Activated effector memory CD4-positive, alpha-beta T cell treated with Interleukin-2 at 50 U/mL for 16 hours (primary cell): ENCODE results near the gene F2R.
"Not testable (repeated sequence)": the region's sequence is repeated elsewhere in the genome, so short reads cannot be mapped to it uniquely, and the experiment has no call there.

Experiments used
- DNase-seq: peaks from one replicate; pipeline ENCODE4 v3.0.0-alpha.2; 2020

F2R gene

GRCh38 chr5:76761118-76761517, 45.2 kb downstream of the F2R start:
- DNase-seq, result not testable (repeated sequence)

- no peak for DNase-seq
Measured at GRCh38 chr5:76762484-76762883, 46.6 kb downstream of the F2R start.

GRCh38 chr5:76763136-76763535, 47.2 kb downstream of the F2R start:
- DNase-seq, result no peak

DNA sequence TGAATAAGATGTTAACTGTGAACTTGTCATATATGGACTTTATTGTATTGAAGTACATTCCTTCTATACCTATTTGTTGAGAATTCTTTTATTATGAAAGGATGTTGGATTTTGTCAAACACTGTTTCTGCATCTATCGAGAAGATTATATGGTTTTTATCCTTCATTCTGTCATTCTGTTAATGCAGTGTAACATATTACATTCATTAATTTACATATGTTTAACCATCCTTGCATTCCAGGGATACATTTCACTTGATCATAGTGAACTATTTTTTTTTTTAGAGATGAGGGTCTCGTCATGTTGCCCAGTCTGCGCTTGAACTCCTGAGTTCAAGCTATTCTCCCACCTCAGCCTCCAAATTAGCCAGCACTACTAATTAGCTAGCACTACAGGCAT, 48.4 kb downstream of the F2R start:
- DNase-seq, result no peak

DNA sequence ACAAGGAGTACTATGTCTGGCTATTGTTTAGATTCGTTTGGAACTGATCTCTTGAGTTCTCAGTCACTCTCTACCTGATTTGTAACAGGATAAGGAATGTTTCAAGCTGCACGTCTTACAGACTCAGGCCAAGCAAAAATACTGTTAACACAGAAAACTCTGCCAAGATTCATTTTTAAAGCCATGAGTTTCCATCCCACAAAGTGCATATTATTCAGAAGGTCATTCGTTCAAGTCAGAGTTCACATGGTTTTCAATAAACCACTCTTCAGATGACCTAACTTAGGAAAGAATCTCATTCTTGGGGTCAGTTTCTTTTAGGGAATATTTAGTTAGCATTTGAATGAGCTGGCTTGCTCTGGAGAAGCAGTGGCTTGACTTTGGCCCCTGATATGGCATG, 49.3 kb downstream of the F2R start:
- no peak for DNase-seq

GRCh38 chr5:76766746-76767145, 50.8 kb downstream of the F2R start:
- no peak for DNase-seq

GRCh38 chr5:76771041-76771440, 55.1 kb downstream of the F2R start:
- not testable (repeated sequence) for DNase-seq

DNA sequence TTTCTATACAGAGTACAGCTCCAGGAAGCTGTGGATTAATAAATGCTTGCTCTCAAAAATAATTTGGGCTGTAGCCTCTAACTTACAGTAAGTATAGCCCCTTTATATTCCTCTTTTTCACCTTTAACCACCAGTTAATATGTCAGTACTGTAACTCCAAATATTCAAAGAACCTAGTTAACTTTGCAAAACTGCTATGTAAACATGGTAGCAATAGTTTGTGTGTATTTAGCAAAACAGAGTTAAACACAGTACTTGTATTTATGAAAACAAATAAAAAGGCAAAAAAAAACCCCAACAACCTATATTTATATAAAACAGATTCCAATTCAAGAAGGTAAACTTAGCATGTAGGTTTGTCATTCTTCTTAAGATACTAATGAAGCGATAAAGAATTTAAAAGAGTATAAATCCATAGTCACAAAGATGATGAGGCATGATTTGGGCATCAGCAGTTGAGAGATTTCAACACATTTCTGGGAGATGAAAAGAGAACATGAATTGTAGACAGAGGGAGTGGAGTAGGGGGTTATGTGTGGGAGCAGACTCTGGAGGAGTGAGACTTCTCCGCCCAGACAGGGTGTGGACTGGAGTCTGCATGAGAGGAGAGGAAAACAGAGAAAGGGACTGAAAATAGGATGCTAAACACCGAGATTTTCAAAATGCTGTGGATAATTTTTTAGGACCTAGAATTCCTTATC, 55.9 kb downstream of the F2R start:
- no peak for DNase-seq

GRCh38 chr5:76775921-76776320, 60.0 kb downstream of the F2R start:
- no peak for DNase-seq

DNA sequence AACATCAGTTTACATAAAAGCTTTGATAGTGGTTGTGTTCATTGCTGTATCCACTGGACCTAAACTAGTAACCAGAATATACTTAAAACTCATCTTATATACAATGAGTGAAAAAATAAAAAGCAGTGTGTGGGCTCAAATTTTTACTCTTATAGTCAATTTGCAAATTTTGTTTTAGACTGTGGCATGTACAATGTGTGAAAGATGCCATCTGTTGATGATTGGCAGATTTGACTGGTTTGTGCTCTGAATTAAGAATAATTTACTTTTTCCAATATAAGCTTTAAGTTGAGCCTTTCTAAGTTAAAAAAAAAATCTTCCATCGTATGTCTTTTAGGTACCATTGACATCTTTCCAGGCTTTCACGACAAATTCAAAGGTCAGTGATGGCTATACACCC, 60.5 kb downstream of the F2R start:
- DNase-seq, result no peak

GRCh38 chr5:76780616-76781015, 64.7 kb downstream of the F2R start:
- not testable (repeated sequence) for DNase-seq

DNA sequence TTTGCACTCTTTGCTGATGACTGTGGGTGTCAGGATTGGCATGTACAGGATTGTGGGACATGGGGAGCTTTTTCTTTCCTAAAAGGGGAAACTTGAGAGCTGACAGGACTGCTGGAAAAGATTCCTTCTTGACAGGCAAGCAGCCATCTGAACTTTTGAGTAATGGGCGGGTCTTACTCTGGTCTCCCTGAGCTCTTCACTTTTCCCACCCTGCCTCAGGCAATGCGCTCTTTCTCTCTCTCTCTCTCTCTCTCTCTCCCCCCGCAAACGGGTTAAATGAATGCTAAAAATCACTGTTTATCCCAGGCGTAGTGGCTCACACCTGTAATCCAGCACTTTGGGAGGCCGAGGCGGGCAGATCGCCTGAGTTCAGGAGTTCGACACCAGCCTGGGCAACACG, 65.8 kb downstream of the F2R start:
- no peak for DNase-seq

DNA sequence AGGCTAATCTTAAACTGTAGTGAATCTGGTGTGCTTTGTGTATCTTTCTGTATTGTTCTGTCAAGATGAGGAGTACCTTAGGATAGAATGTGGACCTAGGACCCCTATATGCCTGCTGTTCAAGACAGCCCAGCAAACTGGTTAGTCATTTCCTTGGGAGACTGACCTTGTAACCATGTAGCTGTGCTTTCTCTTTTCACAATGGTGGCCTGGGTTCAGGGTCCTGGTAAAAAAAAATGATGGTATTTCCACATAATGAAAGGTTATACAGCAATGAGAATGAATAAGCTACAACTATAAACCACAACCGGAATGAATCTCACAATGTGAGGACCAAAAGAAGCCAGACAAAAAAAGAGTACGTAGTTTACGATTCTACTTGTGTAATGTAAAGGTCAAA, 66.5 kb downstream of the F2R start:
- DNase-seq, result no peak
